HG02852 (cell line): ENCODE data around the gene TECTA.

Source experiments
- ATAC-seq: cut with Tn5 transposase; IDR thresholded peaks from one replicate; pipeline ENCODE4 v1.9.1; 2021; ENCODE audit warnings: mild to moderate bottlenecking, moderate library complexity; ENCODE audit not compliant: unreplicated experiment

Gene TECTA

DNA sequence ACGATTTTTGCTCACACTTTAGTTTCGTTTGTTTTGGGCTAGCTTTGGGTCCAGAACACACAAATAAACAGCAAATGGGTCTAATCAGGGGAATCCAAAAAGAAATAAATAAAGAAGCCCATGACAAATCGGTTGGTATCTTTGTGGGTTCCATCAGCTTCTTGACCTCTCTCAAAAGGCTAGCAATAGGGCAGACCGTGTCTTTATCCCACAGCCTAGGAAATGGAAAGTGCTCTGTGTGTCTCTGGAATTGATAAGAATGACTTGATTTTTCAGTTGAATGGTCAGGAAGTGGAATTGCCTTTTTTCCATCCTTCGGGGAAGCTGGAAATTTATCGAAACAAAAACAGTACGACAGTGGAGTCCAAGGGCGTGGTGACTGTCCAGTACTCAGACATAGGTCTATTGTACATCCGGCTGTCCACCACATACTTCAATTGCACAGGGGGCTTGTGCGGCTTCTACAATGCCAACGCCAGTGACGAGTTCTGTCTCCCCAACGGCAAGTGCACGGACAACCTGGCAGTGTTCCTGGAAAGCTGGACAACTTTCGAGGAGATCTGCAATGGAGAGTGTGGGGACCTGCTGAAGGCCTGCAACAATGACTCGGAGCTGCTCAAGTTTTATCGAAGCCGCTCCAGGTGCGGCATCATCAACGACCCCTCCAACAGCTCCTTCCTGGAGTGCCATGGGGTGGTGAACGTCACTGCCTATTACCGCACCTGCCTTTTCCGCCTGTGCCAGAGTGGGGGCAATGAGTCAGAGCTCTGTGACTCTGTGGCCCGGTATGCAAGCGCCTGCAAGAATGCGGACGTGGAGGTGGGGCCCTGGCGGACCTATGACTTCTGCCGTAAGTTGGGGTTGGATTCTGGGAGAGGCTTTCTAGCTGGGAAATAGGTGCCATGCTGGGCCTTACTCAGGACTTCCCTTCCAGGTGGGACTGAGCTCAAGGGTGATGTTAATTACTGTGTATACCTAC, 28.6 kb downstream of the TECTA start:
- no peak for ATAC-seq

DNA sequence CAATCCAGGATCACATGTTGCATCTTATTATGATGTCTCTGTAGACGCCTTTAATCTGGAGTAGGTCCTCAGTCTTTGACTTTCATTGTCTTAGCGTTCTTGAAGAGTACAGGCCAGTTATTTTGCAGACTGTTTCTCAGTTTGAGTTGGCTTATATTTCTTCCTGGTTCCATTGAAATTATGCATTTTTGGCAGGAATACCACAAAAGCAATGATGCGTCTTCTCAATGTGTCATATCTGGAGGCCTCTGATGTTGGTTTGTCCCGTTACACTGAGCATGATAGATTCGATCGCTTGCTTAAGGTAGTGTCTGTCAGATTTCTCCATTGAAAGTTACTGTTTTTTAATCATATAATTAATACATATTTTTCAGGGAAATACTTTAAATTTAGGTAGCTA, 30.6 kb downstream of the TECTA start:
- no peak for ATAC-seq

DNA sequence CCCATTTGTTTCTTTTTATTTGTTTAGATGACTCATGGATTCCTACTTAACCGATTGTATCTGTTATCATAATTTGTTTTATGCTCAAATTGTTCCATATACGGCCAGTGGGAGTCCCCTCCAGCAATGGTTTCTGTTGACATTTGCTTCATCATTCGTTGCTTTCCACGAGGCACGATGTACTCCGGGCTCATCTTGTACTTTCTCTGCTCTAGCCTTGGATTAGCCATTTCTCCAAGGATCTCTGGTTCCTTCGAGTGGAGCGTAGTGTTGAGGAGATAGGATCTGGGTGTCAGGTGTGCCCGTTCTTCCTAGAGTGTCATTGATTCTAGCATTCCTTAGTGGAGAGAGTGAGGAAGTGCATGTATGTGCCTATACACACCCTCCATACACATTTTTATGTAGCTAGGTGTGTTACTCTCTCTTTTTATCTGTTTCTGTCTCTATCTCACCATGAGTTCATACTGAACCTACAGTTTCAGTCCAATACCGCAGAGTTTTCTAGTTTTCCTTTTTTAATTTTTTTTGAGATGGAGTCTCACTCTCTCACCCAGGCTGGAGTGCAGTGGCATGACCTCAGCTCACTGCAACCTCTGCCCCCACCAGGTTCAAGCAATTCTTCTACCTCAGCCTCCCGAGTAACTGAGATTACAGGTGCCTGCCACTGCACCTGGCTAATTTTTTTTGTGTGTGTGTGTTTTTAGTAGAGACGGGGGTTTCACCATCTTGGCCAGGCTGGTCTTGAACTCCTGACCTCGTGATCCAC, 31.4 kb downstream of the TECTA start:
- no peak for ATAC-seq

DNA sequence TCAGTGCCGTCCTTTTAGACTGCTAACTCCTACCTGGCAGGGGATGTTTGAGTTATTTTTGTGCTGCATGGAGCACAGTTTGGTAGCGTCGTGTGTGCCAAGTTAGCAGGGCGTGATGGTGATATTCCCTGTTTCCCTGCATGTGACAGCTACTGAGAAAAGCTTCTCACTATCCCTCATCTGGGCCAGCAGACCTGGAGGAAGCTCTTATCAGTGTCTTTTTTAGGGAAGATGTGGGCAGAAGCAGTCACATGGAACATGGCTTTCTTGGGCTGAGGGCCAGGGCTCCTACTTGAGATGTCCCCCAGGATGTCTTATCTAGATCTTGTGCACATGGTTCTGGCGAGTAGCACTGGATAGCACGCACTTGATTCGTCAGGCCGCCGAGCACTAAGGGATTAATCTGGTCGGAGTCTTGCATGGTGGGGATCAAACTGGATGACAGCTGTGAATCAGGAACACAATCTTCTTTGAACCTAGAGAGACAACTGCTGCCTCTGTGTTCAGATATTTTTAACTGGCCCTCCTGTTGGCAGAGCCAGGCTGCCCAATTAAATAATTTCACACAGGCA, 33.8 kb downstream of the TECTA start:
- ATAC-seq = no peak

DNA sequence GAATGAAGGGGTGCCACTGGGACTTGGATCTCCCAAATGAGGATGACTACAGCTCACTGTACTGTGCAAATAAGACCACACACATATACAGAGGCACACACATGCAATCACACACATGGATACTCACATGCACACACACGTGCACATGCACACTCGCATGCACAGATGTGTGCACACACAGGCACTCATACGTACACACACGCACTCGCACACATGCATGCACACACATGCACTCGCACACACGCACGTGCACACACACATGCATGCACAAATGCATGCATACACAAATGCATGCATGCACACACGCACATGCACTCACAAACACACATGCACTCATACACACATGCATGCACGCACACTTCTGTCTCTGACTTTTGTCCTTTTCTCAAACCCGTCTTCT, 36.0 kb downstream of the TECTA start:
- no peak for ATAC-seq

DNA sequence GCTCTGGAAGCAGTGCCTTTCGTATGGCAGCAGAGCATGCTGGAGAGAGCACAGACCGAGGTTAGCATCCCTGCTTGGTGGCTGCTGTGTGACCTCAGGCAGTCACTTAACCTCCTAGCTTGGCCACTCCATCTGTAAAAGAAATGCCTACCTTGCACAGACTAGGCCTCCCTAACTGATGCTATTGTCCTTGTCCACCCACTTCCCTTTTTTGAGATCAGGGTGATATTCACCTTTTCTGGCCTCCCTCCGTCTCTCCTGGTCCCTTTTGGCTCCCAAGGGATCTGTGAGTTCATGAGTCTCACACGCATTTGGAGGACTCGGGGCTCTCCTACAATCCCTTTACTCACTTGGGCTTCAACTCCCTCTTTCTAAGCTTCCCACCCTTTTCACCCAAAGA, 37.2 kb downstream of the TECTA start:
- ATAC-seq = no peak

DNA sequence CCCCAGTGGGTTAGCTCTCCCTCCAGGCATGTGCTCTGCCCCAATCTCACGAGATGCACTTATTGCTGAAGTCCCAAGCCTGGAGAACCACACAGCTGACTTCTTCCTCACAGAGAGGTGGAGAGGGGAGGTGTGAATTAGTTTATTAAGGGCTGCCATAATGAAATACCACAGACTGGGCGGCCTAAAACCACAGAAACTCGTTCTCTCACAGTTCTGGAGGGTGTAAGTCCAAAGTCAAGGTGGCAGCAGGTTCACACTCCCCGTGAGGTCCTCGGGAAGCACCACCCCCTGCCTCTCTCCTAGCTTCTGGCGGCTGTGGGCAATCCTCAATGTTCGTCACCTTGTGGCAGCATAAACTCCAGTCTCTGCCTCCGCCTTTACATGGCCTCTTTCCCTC, 39.3 kb downstream of the TECTA start:
- no peak for ATAC-seq

DNA sequence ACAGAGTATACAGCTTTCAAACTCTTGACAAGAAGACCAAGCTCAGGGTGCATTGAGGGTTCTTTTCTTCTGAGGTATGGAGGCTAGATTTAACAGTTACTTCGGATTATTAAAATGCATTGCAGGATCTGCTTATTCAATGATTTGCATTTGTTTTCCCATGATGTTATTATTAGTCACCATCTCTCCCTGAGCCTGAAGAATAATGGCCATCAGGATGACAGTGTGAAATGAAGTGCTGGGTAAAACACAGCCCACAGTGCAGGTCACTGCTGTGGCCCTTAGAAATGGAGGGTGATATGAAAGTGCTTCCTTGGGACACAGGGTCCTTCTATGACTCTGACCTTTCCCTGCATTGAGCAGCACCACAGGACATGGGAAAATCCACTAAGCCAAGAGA, 40.0 kb downstream of the TECTA start:
- ATAC-seq = no peak

DNA sequence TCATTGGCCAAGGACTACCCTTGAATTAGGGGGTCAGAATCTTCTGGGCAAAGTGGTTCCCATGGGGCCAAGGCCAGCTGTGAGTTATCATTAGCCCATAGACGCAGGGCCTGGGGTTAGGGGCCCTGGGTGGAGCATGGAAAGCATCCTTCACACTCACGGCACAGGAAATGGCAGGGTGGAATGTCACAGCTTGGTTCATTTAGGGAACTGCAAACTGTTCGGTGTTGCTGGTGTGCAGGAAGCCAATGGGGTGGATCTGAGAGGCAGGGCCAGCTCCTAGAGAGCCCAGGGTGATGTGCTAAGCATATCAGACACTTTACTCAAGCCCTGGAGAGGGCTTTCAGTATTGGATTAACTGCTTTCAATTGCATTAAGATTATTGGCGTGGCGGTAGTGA, 42.9 kb downstream of the TECTA start:
- ATAC-seq = no peak

DNA sequence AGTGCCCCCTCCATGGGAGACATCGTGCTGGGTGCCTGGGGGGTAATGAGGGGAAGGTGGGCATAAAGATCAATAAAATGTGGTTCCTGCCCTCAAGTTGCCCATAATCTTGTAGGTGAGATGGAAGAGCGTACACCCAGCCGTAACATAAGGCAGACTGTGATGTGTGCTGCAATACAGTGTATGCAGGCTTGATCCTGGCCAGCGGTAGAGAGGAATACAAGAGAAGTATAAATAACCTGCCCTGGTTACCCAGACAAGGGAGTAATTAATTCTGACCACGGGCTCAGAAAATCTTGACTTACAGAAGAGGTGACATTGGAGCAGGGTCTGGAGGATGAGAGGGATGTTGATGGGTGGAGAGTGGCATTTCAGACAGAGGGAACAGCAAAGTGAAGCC, 43.7 kb downstream of the TECTA start:
- ATAC-seq = no peak

DNA sequence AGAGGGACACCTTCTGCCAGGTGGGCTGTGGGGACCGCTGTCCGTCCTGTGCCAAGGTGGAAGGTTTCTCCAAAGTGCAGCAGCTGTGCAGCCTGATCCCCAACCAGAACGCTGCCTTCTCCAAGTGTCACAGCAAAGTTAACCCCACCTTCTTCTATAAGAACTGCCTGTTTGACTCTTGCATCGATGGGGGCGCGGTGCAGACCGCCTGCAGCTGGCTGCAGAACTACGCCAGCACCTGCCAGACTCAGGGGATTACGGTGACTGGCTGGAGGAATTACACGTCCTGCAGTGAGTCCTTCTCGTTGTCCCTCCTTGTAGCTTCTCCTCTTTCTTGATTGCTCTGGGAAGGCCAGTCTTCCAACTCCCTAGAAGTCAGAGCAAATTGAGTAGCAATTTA, 44.8 kb downstream of the TECTA start:
- no peak for ATAC-seq

DNA sequence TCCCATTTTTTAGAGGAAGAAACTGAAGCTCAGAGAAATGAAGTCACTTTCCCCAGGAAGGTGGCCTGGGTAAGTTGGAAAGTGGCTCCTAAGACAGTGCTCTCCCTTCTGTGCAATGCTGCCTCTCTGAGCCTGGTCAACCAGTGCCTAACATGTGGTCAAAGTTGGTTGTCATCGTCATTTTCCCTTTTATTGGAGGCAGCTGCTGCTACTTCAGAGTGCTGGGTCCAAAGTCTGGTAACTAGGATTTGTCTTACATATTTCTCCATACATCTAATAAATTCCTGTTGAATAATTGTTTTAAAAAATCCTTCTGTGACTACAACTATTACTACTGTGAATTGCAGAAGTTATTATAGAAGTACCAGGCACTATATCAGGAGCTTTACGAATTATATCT, 48.1 kb downstream of the TECTA start:
- ATAC-seq = no peak

DNA sequence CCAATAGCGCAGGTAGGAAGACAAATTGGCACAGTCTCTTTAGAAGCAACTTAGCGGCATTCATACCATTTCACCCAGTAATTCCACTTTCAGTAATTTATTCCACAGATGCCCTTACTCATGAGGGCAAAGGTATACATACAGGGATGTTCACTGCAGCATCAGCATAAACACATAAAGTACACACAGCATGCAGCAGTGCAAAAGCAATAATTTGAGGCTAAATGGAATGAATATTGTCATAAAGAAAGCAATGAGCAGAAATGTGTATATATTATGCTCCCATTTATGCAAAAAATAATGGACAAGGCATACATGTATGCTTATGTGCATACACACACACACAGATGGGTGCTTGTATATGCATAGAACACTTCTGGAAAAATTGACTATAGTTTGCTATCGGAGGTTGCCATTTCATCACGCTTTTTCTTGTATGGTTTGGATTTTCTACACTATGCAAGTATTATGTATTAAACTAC, 50.2 kb downstream of the TECTA start:
- no peak for ATAC-seq

DNA sequence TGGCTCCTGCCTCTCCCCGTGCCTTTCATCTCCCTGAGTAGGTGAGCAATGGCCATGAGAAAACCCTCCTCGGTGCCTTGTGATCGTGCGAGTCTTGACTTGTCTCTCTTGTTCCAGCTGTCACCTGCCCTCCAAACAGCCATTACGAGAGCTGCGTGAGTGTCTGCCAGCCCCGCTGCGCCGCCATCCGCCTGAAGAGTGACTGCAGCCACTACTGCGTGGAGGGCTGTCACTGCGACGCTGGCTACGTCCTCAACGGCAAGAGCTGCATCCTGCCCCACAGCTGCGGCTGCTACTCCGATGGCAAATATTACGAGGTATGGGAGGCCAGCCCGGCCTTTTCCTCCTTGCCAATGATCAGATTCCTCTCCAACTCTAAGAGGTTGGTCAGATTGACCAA, 51.7 kb downstream of the TECTA start:
- ATAC-seq = no peak

DNA sequence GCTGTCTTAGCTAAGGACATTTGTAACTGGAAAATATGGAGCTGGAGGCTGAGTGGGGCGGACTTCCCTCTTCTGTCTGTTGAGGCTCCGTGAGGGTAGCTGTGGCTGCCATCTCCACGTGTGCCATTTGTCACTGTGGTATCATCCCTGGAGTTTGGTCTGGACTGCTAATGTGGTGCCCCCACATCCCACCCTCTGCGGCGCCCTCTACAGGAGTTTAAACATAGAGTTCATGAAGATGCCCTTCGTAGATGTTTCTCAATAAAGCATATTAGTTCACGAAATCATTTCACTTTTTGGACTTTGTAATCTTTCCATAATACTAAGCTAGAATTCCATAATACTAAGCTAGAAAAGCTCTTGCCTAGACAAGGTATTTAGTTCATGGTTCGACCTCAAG, 52.4 kb downstream of the TECTA start:
- no peak for ATAC-seq

DNA sequence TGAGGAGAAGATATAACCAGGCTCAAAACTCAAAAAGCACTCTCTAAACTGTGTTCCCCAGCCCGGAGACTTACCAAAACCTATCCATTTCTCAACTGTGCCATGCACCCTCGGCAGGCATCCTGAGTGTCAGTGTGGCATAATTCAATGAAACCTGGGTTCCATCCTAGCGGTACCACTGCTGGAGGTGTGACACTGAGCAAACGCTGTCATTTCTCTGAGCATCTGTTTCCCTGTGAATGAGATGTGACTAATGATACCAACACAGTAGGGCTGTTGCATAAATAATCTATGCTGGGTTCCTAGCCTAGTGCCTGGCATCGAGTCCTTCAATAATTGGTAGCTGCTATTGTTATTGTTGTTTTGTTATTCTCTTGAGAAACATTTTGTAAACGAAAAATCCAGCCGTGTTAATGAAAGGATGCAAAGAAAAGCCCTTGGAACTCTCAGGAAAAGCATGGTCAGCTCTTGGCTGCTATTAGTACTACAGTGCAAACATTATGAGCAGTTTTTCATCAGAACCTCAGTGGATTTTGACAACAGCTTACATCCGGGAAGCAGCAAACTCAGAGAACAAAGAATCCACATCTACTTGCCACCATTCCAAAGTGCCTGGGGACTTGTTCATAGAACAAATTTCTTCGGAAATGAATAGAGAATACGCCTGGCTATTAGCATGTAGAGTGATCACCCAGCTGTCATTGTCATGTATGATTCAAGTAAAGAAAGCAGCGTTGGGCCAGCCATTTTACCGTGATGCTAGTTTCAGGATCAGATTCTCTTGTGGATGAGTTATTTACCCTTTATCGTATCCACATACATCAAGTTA, 53.7 kb downstream of the TECTA start:
- no peak for ATAC-seq

DNA sequence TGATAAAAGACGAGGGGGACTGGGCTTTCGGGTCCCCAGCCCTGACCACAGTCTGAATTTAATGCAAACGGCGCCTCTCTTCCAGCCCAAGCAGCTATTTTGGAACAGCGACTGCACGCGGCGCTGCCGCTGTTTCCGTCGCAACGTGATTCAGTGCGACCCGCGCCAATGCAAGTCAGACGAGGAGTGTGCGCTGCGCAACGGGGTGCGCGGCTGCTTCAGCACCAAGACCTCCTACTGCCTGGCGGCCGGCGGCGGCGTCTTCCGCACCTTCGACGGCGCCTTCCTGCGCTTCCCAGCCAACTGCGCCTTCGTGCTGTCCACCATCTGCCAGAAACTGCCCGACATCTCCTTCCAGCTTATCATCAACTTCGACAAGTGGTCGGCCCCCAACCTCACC, 56.7 kb downstream of the TECTA start:
- no peak for ATAC-seq

DNA sequence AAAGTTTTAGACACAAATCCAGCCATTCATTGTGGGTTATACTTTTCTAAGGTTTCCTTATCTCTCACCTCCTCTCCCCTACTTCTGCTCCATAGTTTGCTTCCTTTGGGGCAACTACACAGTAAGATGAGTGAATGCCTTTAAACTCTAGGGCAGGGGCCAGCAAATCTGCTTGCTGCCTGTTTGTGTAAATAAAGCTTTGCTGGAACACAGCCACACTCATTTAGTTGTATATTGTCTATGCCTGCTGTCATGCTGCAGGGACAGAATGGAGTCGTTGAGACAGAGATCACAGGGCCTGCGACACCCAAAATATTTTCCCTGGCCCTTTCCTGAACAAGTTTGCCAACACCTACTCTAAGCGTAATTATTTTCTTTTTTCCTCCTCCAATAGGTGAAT, 58.7 kb downstream of the TECTA start:
- no peak for ATAC-seq

DNA sequence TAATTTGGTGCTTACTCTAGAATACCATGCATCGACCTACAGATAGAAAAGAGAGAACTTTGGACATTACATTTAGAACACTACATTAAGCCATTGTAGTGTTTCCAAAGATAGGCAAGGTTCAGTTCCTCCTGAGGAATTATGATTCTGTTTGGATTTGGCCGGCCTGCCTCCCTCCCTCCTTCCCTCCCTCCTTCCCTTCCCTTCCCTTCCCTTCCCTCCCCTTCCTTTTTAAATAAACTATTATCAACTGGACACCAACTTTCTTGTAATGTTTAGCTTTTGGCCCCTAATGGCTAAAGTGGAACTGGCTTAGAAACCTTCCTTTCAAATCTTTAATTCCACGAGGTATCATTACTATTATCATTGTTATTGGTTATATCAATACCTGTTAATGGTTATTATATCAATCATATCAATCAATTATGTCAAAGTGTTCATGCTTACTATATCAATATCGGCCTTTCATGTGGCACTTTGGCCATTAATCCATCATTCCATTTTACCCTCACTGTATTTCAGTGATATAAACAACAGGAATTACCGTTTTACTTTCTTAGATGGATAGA, 60.4 kb downstream of the TECTA start:
- no peak for ATAC-seq

DNA sequence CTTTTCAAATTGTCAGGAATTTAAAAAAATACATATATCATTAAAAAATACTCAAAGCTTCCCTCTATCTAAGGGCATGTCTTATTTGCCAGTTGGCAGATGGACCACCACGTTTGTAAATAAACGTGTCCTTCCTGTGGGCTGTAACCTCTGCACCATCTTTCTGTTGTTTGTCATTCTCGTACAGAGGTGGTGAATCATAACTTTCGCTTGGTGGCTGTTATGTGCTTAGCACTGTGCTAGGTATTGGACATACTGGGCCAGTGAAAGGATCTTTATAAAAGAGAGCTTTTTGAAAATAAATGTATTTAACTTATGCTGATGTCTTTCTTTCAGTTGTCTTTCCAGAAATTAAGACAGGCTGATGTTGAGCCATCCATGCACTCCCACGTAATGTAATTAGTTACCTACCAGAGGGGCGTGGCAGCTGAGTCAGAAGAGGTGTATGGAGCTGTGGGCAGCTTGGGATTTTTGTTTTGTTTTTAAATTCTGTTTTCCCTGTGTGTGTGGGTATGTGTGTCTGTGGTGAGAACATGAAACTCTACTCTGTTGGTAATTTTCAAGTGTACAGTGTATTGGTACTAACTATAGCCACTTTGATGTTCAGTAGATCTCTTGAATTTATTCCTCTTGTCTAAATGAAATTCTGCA, 62.7 kb downstream of the TECTA start:
- ATAC-seq = no peak
